ENCODE results near the gene ARL16.

Gene ARL16

GRCh38 chr17:81694810-81695209 lies 11.2 kb upstream of the ARL16 start:
- DNase-seq, result no peak

- no peak for DNase-seq
Observed at GRCh38 chr17:81693509-81694210, 10.1 kb upstream of the ARL16 start.

- DNase-seq, result no peak
Observed at GRCh38 chr17:81691608-81692007, 8.0 kb upstream of the ARL16 start.

- DNase-seq, result no peak
Observed at GRCh38 chr17:81691196-81691595, 7.6 kb upstream of the ARL16 start.

GRCh38 chr17:81690549-81690948 lies 7.0 kb upstream of the ARL16 start:
- DNase-seq, result no peak

- no peak for DNase-seq
Observed at GRCh38 chr17:81690066-81690465, 6.5 kb upstream of the ARL16 start.

- DNase-seq, result no peak
Observed at GRCh38 chr17:81688616-81689015, 5.0 kb upstream of the ARL16 start.

- no peak for DNase-seq
Observed at GRCh38 chr17:81687770-81688541, 4.4 kb upstream of the ARL16 start.

- DNase-seq, result no peak
Observed at GRCh38 chr17:81686614-81687013, 3.0 kb upstream of the ARL16 start.

GRCh38 chr17:81685108-81685507 lies 1.5 kb upstream of the ARL16 start:
- no peak for DNase-seq

- DNase-seq, result no peak
Observed at GRCh38 chr17:81684442-81684911, 880 bp upstream of the ARL16 start.

GRCh38 chr17:81683208-81683583 lies 401 bp downstream of the ARL16 start:
- DNase-seq, result peak; percentile 59

GRCh38 chr17:81682565-81683207 lies 911 bp downstream of the ARL16 start:
- no peak for DNase-seq

GRCh38 chr17:81681672-81682071 lies 1.9 kb downstream of the ARL16 start:
- DNase-seq, result no peak

- no peak for DNase-seq
Observed at GRCh38 chr17:81680150-81680549, 3.4 kb downstream of the ARL16 start.

- DNase-seq, result no peak
Observed at GRCh38 chr17:81676906-81677305, 6.7 kb downstream of the ARL16 start.

GRCh38 chr17:81675515-81676221 lies 7.9 kb downstream of the ARL16 start:
- peak; percentile 32 for DNase-seq

- DNase-seq, result no peak
Observed at GRCh38 chr17:81673561-81674258, 9.9 kb downstream of the ARL16 start.

GRCh38 chr17:81672954-81673353 lies 10.6 kb downstream of the ARL16 start:
- DNase-seq, result no peak

- DNase-seq, result no peak
Observed at GRCh38 chr17:81672504-81672903, 11.1 kb downstream of the ARL16 start.

GRCh38 chr17:81667754-81668153 lies 15.8 kb downstream of the ARL16 start:
- no peak for DNase-seq

GRCh38 chr17:81666342-81667191 lies 17.0 kb downstream of the ARL16 start, which contains the start of the genes CCDC137 and OXLD1:
CCDC137 (plus strand) TSS chr17:81666737; CDS start chr17:81666767, 30 bp downstream.
OXLD1 (minus strand) TSS chr17:81666605; CDS start chr17:81666577, 28 bp downstream.
- peak; percentile 95 for DNase-seq

Measured in retina (tissue), 1 donor.